Tibial artery (tissue), 4 donors: Measurements from ENCODE around the gene SBF2.

Experiments used
- DNase-seq, 2 donors: peaks; one replicate each; pipeline ENCODE4 v3.0.0-alpha.2; 2019
- H3K27ac ChIP-seq, 2 donors: fragments of 200-600 bp; sonication (generic) in 1 of 2; 1 replicate in 1 of 2; 2 replicates in 1 of 2; pipeline ENCODE4 v1.5.1; 2018 to 2019; ENCODE audit warnings: mild to moderate bottlenecking in 1 of 2
- H3K27me3 ChIP-seq, 2 donors: fragments of 200-600 bp; sonication (generic) in 1 of 2; one replicate each; pipeline versions ENCODE4 v1.5.1 to v1.6.0; 2016 to 2019
- H3K36me3 ChIP-seq, 3 donors: fragments of 200-600 bp; sonication (generic) in 2 of 3; one replicate each; pipeline ENCODE4 v1.5.1; 2016 to 2019; ENCODE audit warnings: mild to moderate bottlenecking in 2 of 3
- H3K4me1 ChIP-seq, 4 donors: fragments of 200-600 bp; sonication (generic) in 2 of 4; 1 replicate in 3 of 4; 2 replicates in 1 of 4; pipeline ENCODE4 v1.5.1; 2016 to 2019
- H3K4me3 ChIP-seq, 2 donors: fragments of 200-600 bp; sonication (generic) in 1 of 2; 1 replicate in 1 of 2; 2 replicates in 1 of 2; pipeline ENCODE4 v1.5.1; 2018 to 2019; ENCODE audit warnings: mild to moderate bottlenecking in 2 of 2
- H3K9me3 ChIP-seq, 3 donors: fragments of 200-600 bp; sonication (generic) in 1 of 3; one replicate each; pipeline ENCODE4 v1.5.1; 2016 to 2019
- CTCF ChIP-seq, 2 experiments: fragments of 200-600 bp in 1 of 2; fragments of 450-650 bp in 1 of 2; IDR thresholded peaks; one replicate each; pipeline ENCODE4 v1.5.1; 2017 to 2019; ENCODE audit warnings: antibody characterized with exemption in 2 of 2, mild to moderate bottlenecking in 1 of 2, moderate library complexity in 1 of 2
- intact Hi-C: fragments of 100-400 bp; cut with DNase I; formaldehyde crosslinking; loops from one replicate; pipeline ENCODE4 v1.15.0; 2023; ENCODE audit warnings: low total_unique reads

Gene SBF2

GRCh38 chr11:10211470-10211869 is 82.5 kb downstream of the SBF2 start:
- intact Hi-C loops: no loop called here
- no peak for DNase-seq
- Histone ChIP-seq H3K9me3 (no peaks in the 10 kb centered on the region), H3K27me3 (no peaks in the 10 kb centered on the region), H3K36me3 (no peaks in the 10 kb centered on the region), H3K4me3 (no peak overlapping the region), H3K4me1 (peaks cover 0 to 18% (median 0%) of the 10 kb centered on the region in 4 donors), H3K27ac (no peak overlapping the region)
- no peak for TF ChIP-seq CTCF (IDR thresholded peaks at IDR 0.05)

GRCh38 chr11:10209326-10209725 is 84.7 kb downstream of the SBF2 start:
- H3K4me3 ChIP-seq: no peak overlapping the region
- peaks cover 0 to 4% (median 0%) of the 10 kb centered on the region in 3 donors for H3K9me3 ChIP-seq
- peaks cover 0 to 18% (median 0%) of the 10 kb centered on the region in 4 donors for H3K4me1 ChIP-seq
- no peak for TF ChIP-seq CTCF (IDR thresholded peaks at IDR 0.05)
- no peak overlapping the region for H3K27ac ChIP-seq
- no peaks in the 10 kb centered on the region for H3K27me3 ChIP-seq
- H3K36me3 ChIP-seq: no peaks in the 10 kb centered on the region
- intact Hi-C loops: loop anchor here (5.0 kb wide), 1 partner anchor 98 kb away; the partner anchor contains the start of gene ADM
- no peak for DNase-seq

- Histone ChIP-seq H3K4me3 (no peak overlapping the region), H3K27ac (peak overlapping the region in 1 of 2 donors; percentile 43), H3K27me3 (no peaks in the 10 kb centered on the region), H3K36me3 (no peaks in the 10 kb centered on the region), H3K9me3 (peaks cover 0 to 11% (median 9%) of the 10 kb centered on the region in 3 donors), H3K4me1 (peaks cover 0 to 18% (median 0%) of the 10 kb centered on the region in 4 donors)
- DNase-seq: no peak
- TF ChIP-seq CTCF (IDR thresholded peaks at IDR 0.05): peak; percentile 68 to 71
- intact Hi-C loops: loop anchor here (5.0 kb wide), 1 partner anchor 99 kb away; the partner anchor contains the start of gene ADM
Observed at GRCh38 chr11:10208131-10208575, 85.9 kb downstream of the SBF2 start.

GRCh38 chr11:10205928-10206327 is 88.1 kb downstream of the SBF2 start:
- no peak for TF ChIP-seq CTCF (IDR thresholded peaks at IDR 0.05)
- Histone ChIP-seq H3K27ac (no peak overlapping the region), H3K36me3 (no peaks in the 10 kb centered on the region), H3K4me3 (no peak overlapping the region), H3K4me1 (peaks cover 0 to 18% (median 0%) of the 10 kb centered on the region in 4 donors), H3K9me3 (peaks cover 0 to 11% (median 9%) of the 10 kb centered on the region in 3 donors), H3K27me3 (no peaks in the 10 kb centered on the region)
- no peak for DNase-seq
- intact Hi-C loops: loop anchor here (5.0 kb wide), 1 partner anchor 101 kb away; the partner anchor contains the start of gene ADM

- Histone ChIP-seq H3K4me1 (peaks cover 0 to 18% (median 0%) of the 10 kb centered on the region in 4 donors), H3K9me3 (peaks cover 0 to 11% (median 9%) of the 10 kb centered on the region in 3 donors), H3K36me3 (no peaks in the 10 kb centered on the region), H3K27me3 (no peaks in the 10 kb centered on the region), H3K27ac (no peak overlapping the region), H3K4me3 (no peak overlapping the region)
- intact Hi-C loops: no loop called here
- no peak for DNase-seq
- TF ChIP-seq CTCF (IDR thresholded peaks at IDR 0.05): no peak
Observed at GRCh38 chr11:10204021-10204420, 90.0 kb downstream of the SBF2 start.
